GM18861 (cell line): ENCODE measurements around the gene PI16.
"Not testable (repeated sequence)": the region's sequence is repeated elsewhere in the genome, so short reads cannot be mapped to it uniquely, and the experiment has no call there.

Experiments
- ATAC-seq: cut with Tn5 transposase; IDR thresholded peaks from one replicate; pipeline ENCODE4 v1.9.1; 2021; ENCODE audit not compliant: unreplicated experiment

PI16 gene

DNA sequence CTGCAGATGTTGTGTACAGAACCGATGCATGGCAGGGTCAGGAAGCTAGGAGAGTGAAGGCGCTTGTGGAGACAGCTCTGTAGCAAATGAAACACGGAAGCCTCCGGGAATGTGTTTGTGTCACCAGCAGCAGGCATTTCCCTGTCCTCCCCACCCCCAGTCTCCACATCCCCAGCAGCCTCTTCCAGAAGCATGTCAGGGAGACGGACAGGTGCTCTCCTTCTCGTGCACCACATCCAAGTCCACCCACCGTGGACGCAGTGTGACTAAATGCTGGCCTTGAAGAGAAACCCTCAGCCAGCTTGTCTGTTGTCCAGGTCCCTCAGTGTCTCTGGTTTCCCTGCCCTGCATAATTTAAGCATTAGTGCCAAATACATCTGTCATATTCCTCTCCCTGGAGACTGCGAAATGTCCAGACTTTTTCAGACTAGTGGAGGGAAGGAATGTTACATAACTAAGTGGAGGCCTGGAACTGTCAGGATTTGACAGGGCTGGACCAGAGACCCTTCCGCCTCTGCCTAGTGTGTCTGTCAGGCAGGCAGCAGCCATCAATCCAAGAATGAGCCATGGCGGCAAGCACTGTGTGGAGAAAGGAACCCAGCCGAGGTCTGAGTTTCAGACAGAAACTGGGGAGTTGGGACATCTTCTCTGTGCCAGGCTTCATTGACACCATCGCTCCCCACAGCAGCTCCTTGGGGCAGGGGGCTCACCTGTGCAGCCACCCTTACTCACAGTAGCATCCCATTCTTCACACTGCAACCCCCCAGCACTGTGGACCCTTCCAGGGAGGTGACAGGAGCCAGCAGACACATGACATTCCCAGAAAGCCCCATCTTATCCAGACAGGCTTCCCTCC lies 26.6 kb upstream of the PI16 start:
- no peak for ATAC-seq

DNA sequence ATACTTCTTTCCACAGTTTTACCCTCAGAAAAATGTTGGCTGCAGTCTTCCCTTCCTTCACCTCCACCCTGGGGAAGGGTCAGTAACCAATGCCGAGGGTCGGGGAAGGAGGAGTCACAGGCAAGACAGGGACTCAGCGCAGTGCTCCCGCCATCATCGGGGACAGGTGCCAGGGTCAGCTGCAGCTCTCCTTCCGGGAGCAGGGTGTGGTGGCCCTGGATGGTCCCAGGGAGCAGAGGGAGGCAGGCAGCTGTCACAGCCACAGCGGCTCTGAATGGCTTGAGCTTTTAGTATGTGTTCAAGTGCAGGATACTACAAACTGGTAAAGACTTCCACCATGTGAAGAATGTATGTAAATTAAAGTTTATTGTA lies 26.0 kb upstream of the PI16 start:
- no peak for ATAC-seq

- no peak for ATAC-seq
These were observed 25.4 kb upstream of the PI16 start for GRCh38 chr6:36929152-36929551.

DNA sequence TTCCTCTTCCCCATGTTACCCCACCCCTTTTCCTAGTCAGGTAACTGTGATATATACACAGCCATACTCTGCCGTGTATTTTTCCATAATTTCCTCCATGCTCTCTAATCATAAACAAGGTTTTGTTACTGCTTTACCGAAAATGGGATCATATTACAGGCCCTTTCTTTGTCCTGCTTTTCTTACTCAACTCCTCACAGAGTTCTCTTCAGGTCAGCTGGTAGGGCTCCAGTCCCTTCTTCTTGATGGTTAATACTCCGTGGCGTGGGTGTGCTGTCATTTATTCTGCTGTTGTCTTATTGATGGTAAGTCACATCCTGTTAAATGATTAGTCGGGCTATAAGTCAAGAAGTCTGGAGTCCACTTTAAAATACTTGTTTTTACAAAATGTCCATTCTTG lies 24.9 kb upstream of the PI16 start:
- ATAC-seq: no peak

DNA sequence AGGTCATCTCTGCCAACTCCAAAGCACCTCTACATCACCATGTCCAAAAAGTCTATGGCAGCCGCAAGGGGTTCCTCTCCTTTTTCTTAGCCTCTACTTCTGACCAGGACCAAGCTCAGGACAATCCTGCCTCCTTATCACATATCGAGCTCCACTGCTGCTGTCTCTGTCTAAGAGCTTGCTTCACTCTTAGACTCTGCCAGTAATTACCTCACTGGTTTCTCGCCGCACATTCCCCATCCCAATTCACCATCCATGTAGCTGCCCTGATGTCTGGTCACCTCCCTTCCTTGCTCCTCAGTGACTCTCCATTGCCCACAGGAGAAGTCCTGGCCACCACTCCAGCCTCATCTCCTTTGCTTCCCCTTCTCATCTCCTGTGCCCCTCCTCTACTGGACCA lies 24.1 kb upstream of the PI16 start:
- ATAC-seq: no peak

GRCh38 chr6:36933102-36933501 lies 21.4 kb upstream of the PI16 start:
- ATAC-seq: no peak

GRCh38 chr6:36933519-36933918 lies 21.0 kb upstream of the PI16 start:
- ATAC-seq: no peak

- ATAC-seq: no peak
These were observed 19.6 kb upstream of the PI16 start for GRCh38 chr6:36934901-36935300.

DNA sequence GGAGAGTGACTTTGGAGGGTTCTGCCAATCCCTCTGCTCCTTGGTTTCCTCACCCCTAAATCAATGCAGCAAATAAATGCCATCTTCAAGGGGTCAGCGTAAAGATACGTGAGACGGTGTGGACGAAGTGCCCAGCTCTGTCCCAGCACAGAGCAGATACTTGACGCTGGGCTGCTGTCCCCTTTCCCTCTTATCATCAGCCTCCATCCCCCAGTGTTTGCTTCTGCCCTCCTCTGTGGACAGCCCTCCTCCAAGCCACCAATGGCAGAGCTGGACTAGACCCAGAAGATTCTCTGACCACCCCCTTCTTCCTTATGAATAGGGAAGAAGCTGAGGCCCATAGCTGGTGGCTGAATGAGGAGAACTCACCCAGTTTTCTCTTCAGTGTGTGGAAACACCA lies 17.7 kb upstream of the PI16 start:
- ATAC-seq: no peak

- no peak for ATAC-seq
These were observed 16.6 kb upstream of the PI16 start for GRCh38 chr6:36937896-36938295.

DNA sequence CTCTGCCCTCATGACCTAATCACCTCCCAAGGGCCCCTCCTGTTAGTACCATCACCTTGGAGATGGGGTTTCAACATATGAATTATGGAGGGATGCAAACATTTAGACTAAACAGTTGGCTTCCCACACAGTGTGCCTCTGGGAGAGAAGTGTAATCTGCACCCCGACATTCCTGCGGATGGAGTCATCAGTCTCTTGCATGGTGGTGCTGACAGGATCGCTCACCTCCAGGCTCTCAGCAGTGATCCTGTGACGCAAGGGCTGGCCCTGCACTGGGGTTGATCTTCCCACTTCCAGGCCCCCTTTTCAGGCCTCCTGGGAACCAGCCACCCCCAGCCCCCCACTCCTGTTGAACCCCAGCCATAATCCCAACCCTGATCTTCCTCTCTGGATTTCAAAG lies 16.0 kb upstream of the PI16 start:
- no peak for ATAC-seq

- not testable (repeated sequence) for ATAC-seq
These were observed 15.5 kb upstream of the PI16 start for GRCh38 chr6:36939005-36939404.

- no peak for ATAC-seq
These were observed 14.5 kb upstream of the PI16 start for GRCh38 chr6:36940027-36940426.

DNA sequence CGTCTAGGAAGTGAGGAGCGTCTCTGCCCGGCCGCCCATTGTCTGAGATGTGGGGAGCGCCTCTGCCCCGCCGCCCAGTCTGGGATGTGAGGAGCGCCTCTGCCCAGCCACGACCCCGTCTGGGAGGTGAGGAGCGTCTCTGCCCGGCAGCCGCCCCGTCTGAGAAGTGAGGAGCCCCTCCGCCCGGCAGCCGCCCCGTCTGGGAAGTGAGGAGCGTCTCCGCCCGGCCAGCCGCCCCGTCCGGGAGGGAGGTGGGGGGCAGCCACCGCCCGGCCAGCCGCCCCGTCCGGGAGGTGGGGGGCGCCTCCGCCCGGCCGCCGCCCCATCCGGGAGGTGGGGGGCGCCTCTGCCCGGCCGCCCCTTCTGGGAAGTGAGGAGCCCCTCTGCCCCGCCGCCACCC lies 13.0 kb upstream of the PI16 start:
- ATAC-seq: not testable (repeated sequence)

DNA sequence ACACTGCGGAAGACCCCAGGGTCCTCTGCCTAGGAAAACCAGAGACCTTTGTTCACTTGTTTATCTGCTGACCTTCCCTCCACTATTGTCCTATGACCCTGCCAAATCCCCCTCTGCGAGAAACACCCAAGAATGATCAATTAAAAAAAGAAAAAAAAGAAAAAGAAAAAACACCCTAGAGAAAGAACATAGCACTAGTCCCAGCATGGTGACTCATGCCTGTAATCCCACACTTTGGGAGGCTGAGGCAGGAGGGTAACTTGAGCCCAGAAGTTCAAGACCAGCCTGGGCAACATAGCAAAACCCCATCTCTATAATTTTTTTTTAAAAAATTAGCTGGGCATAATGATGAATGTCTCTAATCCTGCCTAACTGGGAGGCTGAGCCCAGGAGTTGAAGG lies 12.2 kb upstream of the PI16 start:
- ATAC-seq: not testable (repeated sequence)

DNA sequence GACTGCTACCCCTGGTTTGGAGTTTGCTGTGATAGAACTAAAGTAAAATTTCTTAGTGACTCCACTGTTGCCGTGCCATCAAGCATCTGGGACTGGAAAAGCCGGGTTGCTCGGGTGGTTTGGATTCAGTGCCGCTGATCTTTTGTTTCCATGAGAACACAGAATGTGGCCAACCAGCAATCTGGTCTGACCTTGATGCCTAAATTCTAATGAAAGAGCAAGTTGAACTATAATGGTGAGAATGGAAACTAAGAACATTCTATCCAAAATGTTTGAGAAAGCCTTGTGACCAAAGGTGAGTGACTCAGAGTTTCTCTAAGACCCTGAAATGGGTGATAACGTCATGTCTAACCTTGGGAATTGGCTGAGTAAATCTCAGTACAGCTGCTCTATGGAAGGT lies 9.9 kb upstream of the PI16 start:
- no peak for ATAC-seq

GRCh38 chr6:36945301-36945700 lies 9.2 kb upstream of the PI16 start:
- no peak for ATAC-seq

DNA sequence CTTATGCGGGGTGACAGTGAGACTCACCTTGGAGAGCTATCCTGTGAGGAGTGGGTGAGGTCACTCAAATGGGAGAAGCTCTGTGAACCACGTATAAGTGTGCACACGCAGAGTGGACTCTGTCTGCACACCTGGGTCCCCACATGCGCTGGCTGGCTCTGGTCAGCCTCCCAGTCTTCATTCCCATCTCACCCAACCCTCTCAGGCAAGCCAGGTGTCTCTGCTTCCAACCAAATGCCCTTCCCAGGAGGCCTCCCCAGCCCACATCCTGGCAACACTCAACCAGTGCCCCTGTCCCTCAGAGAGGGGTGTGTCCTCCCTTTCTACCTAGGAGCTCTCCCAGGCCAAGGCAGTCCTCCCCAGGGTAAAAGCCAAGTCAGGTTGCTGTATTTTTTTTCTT lies 8.0 kb upstream of the PI16 start:
- ATAC-seq: no peak

GRCh38 chr6:36947570-36948351 lies 6.8 kb upstream of the PI16 start:
- ATAC-seq: no peak

DNA sequence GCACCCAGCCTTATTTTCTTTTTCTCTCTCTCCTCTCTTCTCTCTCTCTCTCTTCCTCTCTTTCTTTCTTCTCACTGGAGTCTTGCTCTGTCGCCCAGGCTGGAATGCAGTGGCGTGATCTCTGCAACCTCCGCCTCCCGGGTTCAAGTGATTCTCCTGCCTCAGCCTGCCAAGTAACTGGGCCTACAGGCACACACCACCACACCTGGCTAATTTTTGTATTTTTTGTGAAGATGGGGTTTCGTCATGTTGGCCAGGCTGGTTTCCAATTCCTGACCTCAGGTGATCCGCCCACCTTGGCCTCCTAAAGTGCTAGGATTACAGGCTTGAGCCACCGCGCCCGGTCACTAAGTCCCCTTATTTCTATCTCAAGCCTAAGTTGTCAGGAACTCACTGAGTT lies 5.5 kb upstream of the PI16 start:
- ATAC-seq: not testable (repeated sequence)

DNA sequence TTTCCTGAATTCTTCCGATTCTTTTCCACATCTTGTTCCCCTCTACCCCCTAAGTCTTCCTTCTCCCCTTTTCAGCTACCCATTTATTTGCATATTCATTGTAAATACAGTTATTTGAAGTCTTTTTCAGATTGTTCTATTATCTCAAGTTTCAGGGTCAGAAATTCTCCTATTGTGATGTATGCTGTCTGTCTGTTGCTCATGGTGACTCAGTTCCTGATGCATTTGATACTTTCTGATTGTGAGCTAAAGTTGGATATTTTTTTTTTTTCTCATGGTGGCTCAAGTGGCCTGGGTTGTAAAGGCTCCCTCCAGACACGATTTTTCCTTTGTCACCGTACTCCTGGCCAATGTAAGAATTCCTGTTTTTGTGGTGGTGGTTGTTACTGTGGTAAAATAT lies 4.9 kb upstream of the PI16 start:
- ATAC-seq: no peak

GRCh38 chr6:36953931-36954261 lies 642 bp upstream of the PI16 start:
- ATAC-seq: no peak

DNA sequence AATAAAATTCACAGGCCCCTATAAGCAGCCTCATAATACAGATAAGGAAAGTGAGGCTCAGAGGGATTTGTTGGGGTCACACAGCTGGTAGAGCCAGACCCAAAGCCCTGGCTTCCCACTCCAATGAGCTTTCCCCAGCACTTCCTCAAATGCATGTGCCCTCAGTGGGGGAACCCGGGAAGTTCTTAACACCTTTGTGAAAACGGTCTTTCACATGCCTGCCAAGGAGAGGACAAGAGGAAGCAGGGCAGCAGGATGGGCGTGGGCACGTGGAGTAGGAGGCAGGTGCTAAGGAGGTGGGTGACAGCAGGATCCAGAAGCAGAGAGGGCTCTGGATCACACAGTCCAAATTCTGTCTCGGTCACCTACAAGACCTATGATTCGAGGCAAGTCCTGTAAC lies 598 bp downstream of the PI16 start:
- ATAC-seq: no peak
